Bronchial epithelial cell (primary cell): ENCODE data around the gene SIGLEC9. TPM values are rescaled to one million over a fixed set of nuclear protein-coding genes. Genes with fewer than 3 reads are reported as not detected.
"Not testable (repeated sequence)": the region's sequence is repeated elsewhere in the genome, so short reads cannot be mapped to it uniquely, and the experiment has no call there.

Experiments used
- DNase-seq: peaks from one replicate; pipeline ENCODE4 v3.0.0-alpha.2; 2010; ENCODE audit warnings: low read depth
- FAIRE-seq: peaks from 2 replicates; lab custom pipeline; 2011; peaks lifted over from hg19 to GRCh38; lab: Jason Lieb, UNC
- H3K27me3 ChIP-seq: 2 replicates; pipeline ENCODE4 v1.5.1; 2011; ENCODE audit warnings: low read length; ENCODE audit not compliant: control insufficient read depth, insufficient read depth
- H3K36me3 ChIP-seq: 2 replicates; pipeline ENCODE4 v1.5.1; 2011; ENCODE audit warnings: low read length; ENCODE audit not compliant: control insufficient read depth, insufficient read depth
- H3K4me3 ChIP-seq: 2 replicates; pipeline ENCODE4 v1.5.1; 2011; ENCODE audit warnings: mild to moderate bottlenecking, low read depth, low read length, control low read depth
- total RNA-seq: library from RNA; depleted of rRNA; stranded (reverse); fragments of >200 nt; gene quantifications from 2 replicates; pipeline ENCODE4 v1.2.1, GENCODE V29; 2014
- TF ChIP-seq, protein P1 (sequence below): IDR thresholded peaks from 2 replicates; pipeline ENCODE4 v1.5.1; 2011; ENCODE audit warnings: mild to moderate bottlenecking, moderate library complexity, low read length, control low read depth, inconsistent platforms; ENCODE audit not compliant: insufficient read depth, severe bottlenecking

Gene SIGLEC9
- total RNA-seq, 1 donor from 2014 or later, result not detected

DNA sequence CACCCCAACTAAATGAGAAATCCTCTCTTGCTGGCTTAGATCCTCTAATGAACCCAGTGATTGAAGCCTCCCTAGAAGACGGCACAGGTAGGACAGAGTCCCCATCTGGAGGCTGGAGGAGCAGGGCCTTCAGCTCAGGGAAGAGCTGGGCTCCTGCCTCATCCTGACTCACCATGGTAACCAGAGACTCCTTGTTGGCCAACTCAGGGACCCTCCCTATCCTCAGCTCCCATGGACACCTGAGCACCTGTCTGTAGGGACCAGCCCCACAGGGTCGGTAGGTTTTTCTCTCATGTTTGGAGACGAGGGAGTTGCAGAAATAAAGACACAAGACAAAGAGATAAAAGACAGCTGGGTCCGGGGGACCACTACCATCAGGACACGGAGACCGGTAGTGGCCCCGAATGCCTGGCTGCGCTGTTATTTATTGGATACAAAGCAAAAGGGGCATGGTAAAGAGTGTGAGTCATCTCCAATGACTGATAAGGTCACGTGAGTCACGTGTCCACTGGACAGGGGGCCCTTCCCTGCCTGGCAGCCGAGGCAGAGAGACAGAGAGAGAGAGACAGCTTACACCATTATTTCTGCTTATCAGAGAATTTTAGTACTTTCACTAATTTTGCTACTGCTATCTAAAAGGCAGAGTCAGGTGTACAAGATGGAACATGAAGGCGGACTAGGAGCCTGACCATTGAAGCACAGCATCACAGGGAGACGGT lies 44.0 kb downstream of the SIGLEC9 start:
- Histone ChIP-seq H3K4me3 (no peak overlapping the region), H3K36me3 (no peaks in the 10 kb centered on the region), H3K27me3 (no peaks in the 10 kb centered on the region)
- no peak for FAIRE-seq
- TF ChIP-seq, protein P1, sequence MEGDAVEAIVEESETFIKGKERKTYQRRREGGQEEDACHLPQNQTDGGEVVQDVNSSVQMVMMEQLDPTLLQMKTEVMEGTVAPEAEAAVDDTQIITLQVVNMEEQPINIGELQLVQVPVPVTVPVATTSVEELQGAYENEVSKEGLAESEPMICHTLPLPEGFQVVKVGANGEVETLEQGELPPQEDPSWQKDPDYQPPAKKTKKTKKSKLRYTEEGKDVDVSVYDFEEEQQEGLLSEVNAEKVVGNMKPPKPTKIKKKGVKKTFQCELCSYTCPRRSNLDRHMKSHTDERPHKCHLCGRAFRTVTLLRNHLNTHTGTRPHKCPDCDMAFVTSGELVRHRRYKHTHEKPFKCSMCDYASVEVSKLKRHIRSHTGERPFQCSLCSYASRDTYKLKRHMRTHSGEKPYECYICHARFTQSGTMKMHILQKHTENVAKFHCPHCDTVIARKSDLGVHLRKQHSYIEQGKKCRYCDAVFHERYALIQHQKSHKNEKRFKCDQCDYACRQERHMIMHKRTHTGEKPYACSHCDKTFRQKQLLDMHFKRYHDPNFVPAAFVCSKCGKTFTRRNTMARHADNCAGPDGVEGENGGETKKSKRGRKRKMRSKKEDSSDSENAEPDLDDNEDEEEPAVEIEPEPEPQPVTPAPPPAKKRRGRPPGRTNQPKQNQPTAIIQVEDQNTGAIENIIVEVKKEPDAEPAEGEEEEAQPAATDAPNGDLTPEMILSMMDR, result no peak
- no peak for DNase-seq

DNA sequence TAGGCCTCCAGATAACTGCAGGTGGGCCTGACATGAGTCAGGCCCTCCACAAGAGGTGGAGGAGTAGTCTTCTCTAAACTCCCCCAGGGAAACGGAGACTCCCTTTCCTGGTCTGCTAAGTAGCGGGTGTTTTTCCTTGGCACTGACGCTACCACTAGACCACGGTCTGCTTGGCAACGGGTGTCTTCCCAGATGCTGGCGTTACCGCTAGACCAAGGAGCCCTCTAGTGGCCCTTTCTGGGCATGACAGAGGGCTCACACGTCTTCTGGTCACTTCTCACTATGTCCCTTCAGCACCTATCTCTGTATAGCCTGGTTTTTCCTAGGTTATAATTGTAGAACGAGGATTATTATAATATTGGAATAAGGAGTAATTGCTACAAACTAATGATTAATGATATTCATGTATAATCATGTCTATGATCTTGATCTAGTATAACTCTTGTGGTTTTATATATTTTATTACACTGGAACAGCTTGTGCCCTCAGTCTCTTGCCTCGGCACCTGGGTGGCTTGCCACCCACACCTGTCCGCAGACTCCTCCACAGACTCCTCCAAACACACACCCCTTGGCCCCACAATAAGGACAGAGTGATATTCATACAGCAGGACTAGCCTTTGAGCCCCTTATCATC lies 44.7 kb downstream of the SIGLEC9 start:
- H3K27me3 ChIP-seq, H3K4me3 ChIP-seq, FAIRE-seq, H3K36me3 ChIP-seq: not testable (repeated sequence)
- DNase-seq, result peak; percentile 44
- TF ChIP-seq, protein P1, result peak; percentile 74

DNA sequence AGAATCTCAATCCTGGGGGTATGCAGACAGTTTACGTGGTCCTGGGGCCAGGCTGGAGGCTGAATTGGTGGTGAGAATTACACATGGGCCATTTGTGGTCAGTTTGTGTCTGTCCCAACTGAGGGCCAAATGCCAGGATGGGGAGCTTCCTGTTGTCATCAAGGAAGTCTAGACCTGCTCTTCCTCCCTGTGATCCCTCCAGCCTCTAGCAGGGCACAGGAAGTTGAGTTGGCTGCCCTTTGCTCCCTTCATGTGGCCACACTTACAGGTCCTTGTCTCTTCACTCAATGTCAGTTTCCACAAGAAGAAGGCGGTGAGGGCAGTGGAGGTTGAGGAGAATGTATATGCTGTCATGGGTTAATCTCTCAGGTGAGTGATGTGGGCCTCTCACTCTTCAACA lies 47.5 kb downstream of the SIGLEC9 start:
- Histone ChIP-seq H3K36me3 (no peaks in the 10 kb centered on the region), H3K27me3 (no peaks in the 10 kb centered on the region), H3K4me3 (no peak overlapping the region)
- TF ChIP-seq, protein P1, result no peak
- no peak for DNase-seq
- FAIRE-seq, result no peak

DNA sequence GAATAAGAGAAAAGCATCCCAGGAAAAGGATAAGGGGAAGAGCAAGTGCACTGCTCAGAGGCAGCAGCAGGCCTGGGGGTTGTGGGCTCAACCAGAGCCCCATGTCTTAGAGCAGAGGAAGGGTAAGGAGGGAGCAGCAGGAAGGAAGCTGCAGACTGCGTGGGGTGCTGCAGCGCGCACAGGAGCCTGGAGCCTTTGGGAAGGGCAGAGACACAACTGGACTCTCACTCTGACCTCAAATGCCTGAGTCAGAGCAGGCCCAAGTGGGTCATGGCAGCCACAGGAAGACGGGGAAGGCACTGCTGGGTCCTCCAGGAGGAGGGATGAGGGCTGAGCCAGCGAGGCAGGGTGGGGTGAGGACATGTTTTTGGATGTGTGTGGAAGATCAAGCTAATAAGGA lies 49.0 kb downstream of the SIGLEC9 start:
- FAIRE-seq (peak; percentile 50), DNase-seq (no peak)
- Histone ChIP-seq H3K4me3 (no peak overlapping the region), H3K36me3 (no peaks in the 10 kb centered on the region), H3K27me3 (no peaks in the 10 kb centered on the region)
- TF ChIP-seq, protein P1, result no peak

DNA sequence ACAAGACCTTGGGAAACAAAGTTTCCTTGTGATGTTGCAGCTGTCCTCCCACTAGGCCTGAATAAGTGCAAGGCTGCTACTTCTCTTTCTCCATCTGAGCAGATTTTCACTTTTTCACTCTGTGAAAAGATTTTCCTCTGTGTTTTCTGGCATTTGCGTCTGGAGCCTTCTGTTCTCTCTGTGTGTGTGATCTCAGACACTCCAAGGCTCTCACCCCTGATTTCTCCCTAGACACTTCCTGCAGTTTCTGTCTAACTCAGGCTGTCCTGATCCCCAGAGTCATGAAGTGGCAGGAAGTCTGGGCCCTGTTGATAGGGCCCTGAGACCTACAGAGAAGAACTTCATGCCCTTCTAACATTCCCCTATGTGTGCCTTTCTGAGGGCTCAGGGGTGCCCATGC lies 54.5 kb downstream of the SIGLEC9 start:
- TF ChIP-seq, protein P1, result no peak
- DNase-seq, result no peak

More for the DNA sequence above, 54.5 kb downstream of the SIGLEC9 start:
- Histone ChIP-seq H3K36me3 (no peaks in the 10 kb centered on the region), H3K4me3 (no peak overlapping the region), H3K27me3 (no peaks in the 10 kb centered on the region)
- no peak for FAIRE-seq

Other genes starting within 250 kb of the SIGLEC9 start
- gene KLK4, start 213.5 kb upstream of the SIGLEC9 start, total RNA-seq, result not detected in 2 replicates
- 3.4 and 12.0 TPM in 2 replicates for gene KLK5, start 171.9 kb upstream of the SIGLEC9 start, total RNA-seq
- gene KLK6, start 155.3 kb upstream of the SIGLEC9 start, total RNA-seq, result 0.26 TPM in 2 replicates
- gene KLK7, start 141.0 kb upstream of the SIGLEC9 start, total RNA-seq, result 3.9 and 20.0 TPM in 2 replicates
- gene KLK8, start 123.3 kb upstream of the SIGLEC9 start, total RNA-seq, result 7.6 and 91.1 TPM in 2 replicates
- 6.6 and 28.0 TPM in 2 replicates for gene KLK10, start 105.2 kb upstream of the SIGLEC9 start, total RNA-seq
- 1.6 and 52.0 TPM in 2 replicates for gene KLK11, start 98.3 kb upstream of the SIGLEC9 start, total RNA-seq
- gene KLK12, start 89.9 kb upstream of the SIGLEC9 start, total RNA-seq, result 26.1 TPM in 1 of 2 replicates, not detected in the other
- gene KLK13, start 59.8 kb upstream of the SIGLEC9 start, total RNA-seq, result 0.26 and 0.51 TPM in 2 replicates
- not detected in 2 replicates for gene KLK14, start 42.0 kb upstream of the SIGLEC9 start, total RNA-seq
- gene CTU1, start 16.5 kb upstream of the SIGLEC9 start, total RNA-seq, result 7.3 and 7.6 TPM in 2 replicates
- not detected in 2 replicates for gene SIGLEC7, start 17.4 kb downstream of the SIGLEC9 start, total RNA-seq
- gene CD33, start 100.2 kb downstream of the SIGLEC9 start, total RNA-seq, result not detected in 2 replicates
- gene SIGLECL1, start 126.2 kb downstream of the SIGLEC9 start, total RNA-seq, result not detected in 2 replicates
- not detected in 2 replicates for gene IGLON5, start 186.7 kb downstream of the SIGLEC9 start, total RNA-seq
- gene VSIG10L, start 217.2 kb downstream of the SIGLEC9 start, total RNA-seq, result 0.53 and 2.8 TPM in 2 replicates
- gene ETFB, start 241.5 kb downstream of the SIGLEC9 start, total RNA-seq, result 70.6 and 79.8 TPM in 2 replicates
- gene CLDND2, start 244.1 kb downstream of the SIGLEC9 start, total RNA-seq, result not detected in 2 replicates
- gene NKG7, start 247.7 kb downstream of the SIGLEC9 start, total RNA-seq, result not detected in 2 replicates